GM12891 (cell line): Measurements from ENCODE around the gene SLC12A6.

ENCODE experiments used
- PAX5 ChIP-seq: IDR thresholded peaks from 2 replicates; pipeline ENCODE4 v1.6.1; 2011; ENCODE audit warnings: low read length, moderate library complexity, mild to moderate bottlenecking; ENCODE audit not compliant: insufficient read depth, severe bottlenecking
- POLR2A ChIP-seq: IDR thresholded peaks from 2 replicates; pipeline ENCODE4 v1.6.1; 2011; ENCODE audit warnings: low read depth, low read length, control low read depth
- POLR2AphosphoS5 ChIP-seq: IDR thresholded peaks from 2 replicates; pipeline ENCODE4 v1.6.1; 2011; ENCODE audit warnings: low read depth, low read length, control low read depth
- SPI1 ChIP-seq: IDR thresholded peaks from 2 replicates; pipeline ENCODE4 v1.6.1; 2011; ENCODE audit warnings: low read depth, low read length, control low read depth
- TAF1 ChIP-seq: IDR thresholded peaks from 2 replicates; pipeline ENCODE4 v1.6.1; 2011; ENCODE audit warnings: low read depth, low read length, control low read depth

DNA sequence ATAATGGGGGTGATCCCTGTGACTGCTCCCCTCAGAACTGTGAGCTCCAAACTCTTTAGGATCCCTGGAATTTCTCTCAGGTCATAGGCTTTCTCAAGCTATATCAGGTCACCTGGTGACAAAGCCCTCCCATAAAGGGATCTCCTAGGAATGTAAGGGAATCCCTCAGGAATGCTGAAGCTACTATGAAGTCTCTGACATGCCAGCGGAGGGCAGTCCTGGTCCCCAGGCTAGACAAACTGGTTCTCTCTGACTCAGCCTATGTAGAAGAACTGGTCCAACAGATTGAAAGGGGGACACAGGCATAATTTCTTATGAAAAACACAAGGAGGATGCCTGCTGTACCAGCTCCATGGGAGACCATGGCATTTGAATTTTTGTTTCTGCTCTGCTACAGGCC lies 22.7 kb upstream of the SLC12A6 start:
- TF ChIP-seq POLR2A (no peak), PAX5 (no peak), TAF1 (no peak), POLR2AphosphoS5 (no peak), SPI1 (no peak)
